Stimulated activated CD8-positive, alpha-beta memory T cell treated with anti-CD3 and anti-CD28 coated beads, Interleukin-12 subunit alpha, Interleukin-12 subunit beta, amount 100 ng/mL, for 24 hours (primary cell): ENCODE measurements around the gene LRRFIP2.

Experiments used
- DNase-seq: peaks from one replicate; pipeline ENCODE4 v3.0.0-alpha.2; 2020; ENCODE audit errors: extremely low read depth

LRRFIP2 gene

DNA sequence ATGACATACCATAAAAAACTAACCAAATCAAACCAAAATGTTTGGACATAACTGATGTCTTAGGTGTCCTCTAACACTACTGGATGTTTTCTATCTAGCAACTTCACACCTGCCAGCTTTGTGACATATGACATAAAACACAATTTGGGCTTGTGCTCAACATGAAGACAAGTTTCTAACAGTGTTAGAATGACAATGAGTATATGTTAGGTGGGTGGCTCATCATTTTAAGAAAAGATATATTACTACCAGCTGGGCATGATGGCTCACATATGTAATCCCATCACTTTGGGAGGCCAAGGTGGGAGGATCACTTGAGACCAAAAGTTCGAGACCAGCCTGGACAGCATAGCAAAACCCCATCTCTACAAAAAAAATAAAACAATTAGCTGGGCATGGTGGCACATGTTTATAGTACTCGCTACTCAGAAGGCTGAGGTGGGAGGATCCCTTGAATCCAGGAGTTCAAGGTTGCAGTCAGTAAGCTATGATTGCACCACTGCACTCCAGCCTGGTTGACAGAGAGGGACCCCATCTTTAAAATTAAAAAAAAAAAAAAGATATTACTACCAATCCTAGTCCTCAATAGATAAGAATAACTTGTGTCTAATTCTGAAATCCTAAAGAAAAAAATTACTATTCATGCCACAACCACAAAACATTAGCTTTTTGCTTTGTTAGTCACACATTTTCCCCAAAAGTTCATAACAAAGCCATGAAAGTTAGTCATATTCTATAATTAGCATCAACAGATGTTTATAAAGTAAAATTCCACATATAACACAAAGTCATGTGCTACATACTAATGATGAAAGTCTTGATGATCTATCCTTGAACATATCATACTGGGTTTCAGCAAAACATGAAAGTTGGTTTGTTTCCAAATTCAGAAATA is 59.9 kb downstream of the LRRFIP2 start:
- no peak for DNase-seq

DNA sequence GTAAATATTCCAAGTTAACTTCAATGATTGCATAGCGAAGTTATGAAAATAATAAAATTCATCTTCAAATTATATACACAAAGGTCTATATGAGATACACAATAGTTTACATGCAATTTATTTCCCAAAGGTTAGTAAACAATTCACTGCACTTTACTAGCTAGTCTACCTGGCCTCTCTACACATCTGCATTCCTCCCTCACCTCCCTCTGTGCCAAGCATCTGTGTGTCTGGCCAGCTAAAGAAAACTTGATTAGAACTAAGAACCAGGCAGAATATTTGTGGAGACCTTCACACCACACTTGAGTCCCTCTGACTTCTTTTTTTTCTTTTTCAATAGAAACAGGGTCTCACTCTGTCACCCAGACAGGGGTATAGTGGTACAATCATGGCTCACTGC is 61.4 kb downstream of the LRRFIP2 start:
- DNase-seq: no peak

DNA sequence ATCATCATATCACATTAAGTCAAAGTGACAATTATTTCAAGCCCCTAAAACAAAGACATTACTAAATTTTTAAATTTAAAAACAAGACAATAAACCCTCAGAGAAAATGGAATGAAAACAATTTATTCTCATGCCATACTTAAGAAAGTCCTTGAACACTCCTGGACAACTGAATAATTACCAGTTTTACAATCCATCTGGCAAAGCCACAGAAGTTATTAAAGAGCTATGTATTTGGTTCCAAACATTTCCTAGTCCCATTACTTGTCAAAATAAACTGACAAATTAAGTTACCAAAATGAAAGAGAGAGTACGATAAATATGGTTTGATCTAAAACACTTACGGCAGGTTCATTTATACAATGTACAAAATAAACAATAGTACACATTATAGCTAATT is 63.2 kb downstream of the LRRFIP2 start:
- DNase-seq: no peak

DNA sequence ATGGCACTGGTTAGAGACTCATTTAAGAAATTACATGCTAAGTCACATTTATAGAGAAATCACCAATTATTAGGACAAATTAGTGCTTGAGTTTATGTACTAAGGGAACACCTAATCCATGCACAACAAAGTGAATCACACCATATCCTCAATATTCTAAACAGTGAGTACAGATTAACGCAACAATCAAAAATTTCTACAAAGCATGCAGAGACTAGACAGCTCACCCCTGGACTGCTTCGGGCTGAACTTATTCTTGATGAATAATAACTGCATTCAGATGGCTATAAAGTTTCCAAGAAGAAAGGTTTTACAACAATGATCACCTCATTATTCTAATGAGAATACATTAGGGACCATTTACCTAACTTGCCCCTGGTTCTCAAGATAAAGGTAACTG is 66.5 kb downstream of the LRRFIP2 start:
- DNase-seq: no peak

DNA sequence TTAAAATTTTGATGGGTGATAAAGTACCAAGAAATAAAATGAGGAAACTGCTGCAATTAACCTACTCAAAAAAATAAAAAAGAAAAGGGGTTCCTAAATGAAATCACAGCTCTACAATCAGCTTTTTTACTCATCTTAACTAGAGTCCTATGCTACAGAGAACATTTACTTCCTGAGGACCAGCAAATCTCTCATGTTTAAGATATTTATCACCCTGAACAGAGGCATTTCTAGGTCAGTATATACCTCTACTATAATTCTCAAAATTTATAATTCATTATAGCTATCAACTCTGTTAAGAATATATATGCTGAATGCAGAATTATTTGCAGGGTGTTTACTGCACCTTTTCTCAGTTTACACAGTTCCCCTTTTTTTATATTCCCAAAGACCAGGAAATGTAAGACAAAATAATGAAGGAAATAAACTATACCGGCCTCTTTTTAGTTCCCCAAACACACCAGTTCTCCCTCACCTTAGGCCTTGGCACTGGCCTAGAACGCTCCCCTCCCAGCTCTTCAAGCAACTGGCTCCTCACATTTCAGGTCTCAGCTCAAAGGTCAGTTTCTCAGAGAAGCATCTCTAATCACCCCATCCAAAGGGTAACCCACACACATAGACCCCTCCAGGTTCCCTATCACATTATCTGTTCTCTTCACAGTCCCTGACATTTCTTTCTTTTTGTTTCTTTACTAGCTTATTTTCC is 71.1 kb downstream of the LRRFIP2 start:
- DNase-seq: no peak

DNA sequence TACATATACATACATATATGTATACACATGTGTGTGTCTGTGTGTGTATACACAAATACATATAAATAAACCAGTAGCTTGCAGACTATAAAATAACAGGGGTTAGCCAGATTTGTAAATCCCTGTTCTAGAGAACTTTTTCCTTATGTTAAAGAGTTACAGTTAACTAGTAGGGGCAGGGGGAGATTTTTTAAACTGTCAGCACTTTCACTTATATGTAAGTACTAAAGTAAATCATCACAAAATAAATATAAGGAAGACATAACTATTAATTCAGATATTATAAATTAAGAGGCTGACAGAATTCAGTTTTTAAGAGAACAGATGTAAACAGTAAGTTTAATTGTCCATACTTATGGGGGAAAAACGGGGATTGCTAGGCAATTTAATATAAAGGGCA is 74.0 kb downstream of the LRRFIP2 start:
- no peak for DNase-seq

DNA sequence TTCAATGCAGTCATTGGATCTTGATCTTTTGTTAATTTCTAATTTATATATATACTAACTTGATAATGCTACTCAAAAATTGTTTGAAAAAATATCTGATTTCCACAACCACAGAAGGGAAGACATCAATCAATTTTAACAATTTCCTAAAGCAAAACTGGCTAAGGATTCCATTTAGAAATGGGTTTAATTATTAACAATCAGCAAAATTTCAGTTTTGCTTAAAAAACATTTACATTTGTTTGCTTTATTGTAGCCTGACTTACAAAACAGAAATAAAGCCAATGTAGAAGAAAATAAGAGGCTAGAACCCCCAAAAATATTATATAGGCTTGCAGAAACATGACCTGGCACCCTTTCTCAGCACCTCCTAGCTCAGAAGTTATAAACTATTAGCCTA is 74.9 kb downstream of the LRRFIP2 start:
- DNase-seq: no peak

DNA sequence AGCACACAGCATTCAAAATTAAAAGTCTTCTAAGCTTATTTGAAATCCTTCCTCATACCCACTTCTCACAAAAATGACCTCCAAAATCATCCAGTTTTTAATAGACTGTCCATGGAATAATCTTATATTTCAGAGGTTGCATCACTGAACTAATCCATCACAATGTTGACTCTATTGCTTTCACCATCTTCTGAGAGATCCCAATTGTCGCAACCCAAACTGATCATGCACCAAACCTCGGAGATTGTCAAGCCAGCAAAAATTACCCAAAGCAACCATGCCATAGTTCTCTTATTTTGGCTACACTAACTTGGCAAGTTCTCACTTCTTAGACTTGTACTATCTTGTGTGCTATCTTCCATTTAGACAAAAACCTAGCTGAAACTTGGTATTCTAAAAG is 75.5 kb downstream of the LRRFIP2 start:
- no peak for DNase-seq

DNA sequence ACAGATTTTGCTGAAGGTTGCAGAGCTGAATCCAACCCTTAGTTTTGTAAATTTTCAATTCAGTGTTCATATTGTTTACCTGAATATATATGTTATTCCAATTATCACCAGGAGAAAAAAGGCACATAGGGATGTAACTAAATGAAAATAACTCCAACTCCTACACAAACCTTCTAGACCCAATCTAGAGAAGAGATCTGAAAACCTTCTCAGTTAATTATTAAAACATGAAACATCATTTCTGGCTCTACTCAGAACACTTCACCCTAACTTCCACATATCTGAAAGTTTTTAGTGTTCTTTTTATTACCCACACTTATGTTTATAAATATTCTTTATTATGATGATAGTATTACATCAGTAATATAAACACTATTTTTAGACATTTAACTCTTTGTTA is 76.6 kb downstream of the LRRFIP2 start:
- DNase-seq: no peak

DNA sequence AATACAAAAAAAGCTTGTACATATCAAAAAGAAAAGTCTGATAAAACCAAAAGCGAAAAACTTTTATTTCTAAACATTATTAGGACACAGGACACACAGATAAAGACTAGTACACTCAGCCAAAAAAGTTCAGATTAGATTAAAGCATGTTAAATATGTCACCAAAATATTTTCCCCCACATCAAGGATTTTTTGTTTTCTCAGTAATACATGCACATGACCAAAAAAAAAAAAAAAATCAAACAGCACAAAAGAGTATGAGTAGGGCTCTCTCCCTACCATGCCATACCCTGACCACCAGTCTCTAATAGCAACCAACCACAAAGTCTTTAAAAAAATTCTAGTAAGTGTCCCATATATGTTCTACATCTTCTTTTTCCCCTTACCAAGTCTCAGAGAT is 77.4 kb downstream of the LRRFIP2 start:
- no peak for DNase-seq

DNA sequence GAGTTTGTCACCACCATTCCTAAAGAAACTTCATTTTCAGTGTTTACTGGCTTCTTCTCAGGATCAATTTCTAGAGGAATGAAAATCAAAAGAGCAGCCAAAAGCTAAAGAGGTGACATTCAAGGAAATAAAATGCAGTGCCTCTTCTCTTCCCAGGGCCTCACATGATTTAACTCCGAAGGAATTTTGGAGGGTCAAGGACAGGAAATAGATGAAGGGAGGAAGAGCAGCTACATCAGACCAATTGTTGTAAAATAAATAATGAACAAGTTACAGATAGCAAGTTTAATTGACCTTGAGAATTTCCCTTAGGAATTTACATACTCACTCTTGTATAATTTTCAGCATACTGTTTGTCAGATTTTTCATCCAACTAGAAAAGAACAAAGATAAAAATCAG is 78.1 kb downstream of the LRRFIP2 start:
- DNase-seq: no peak

DNA sequence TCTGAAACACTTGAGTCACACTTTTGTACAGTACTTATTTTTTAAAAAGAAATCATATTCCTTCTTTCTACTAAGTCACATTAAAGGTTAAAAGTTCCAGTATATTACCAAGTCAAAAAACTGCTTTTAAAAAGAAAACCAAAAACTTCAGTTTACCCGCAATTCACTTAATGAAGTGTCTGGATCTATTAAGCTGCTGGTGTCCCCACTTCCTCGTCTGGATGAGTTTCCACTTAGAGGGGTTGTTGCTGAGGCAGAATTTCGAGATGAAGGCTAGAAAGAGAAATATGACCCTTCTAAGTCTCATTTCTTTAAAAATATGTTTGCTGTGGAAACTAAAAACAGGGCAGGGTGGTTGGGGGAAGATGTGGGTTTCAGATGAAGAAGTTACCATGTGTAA is 79.7 kb downstream of the LRRFIP2 start:
- no peak for DNase-seq

DNA sequence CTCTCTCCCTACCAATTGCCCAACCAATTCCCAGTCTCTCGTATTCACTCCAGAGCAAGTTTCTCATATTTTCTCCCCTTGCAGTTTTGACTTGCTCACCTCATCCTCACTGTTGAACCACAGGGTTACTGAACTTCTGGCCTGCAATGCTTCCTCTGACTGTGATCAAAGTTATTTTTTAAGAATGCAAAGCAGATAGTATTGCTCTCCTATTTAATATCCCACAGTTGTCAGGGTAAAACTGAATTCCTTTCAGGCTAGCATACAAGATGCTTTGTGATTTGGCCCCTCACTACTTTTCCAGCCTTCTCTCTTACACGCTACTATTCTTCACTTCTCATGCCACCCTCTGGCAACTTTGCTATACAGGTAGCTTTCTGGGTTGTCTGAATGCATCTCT is 80.9 kb downstream of the LRRFIP2 start:
- no peak for DNase-seq

DNA sequence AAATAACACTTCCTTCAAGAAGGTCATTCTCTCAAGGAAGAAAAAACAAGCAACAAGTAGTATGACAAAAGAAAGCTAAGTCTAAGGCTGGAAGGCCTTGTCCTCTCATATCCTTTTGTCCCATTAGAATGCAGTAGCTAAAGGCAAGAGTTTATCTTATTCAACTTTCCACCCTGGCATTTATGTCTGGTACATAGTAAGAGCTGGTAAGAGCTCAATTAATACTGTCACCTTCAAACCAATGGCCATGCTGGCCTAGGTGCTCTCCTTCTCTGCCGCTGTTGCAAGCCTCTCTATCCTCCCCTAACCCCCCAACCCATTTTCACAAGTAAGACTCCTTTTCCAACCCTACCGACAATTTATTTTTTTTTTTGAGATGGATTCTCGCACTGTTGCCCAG is 81.9 kb downstream of the LRRFIP2 start:
- DNase-seq: no peak

DNA sequence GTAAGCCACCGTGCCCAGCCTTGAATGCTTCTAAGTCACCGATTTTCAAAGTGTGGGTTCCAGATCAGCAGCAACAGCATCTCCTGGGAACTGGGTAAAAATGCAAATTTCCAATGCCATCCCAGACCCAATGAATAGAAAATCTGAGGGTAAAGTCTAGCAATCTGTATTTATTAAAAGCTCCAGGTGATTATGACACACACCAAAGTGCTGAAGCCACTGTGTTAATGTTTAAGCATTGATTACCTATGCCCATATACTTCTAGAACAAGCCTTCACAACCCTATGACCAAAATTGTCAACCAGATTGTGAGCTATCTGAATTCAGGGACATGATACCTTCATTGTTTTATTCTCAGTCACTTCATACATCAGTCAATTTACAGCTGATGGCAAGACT is 86.5 kb downstream of the LRRFIP2 start:
- no peak for DNase-seq

DNA sequence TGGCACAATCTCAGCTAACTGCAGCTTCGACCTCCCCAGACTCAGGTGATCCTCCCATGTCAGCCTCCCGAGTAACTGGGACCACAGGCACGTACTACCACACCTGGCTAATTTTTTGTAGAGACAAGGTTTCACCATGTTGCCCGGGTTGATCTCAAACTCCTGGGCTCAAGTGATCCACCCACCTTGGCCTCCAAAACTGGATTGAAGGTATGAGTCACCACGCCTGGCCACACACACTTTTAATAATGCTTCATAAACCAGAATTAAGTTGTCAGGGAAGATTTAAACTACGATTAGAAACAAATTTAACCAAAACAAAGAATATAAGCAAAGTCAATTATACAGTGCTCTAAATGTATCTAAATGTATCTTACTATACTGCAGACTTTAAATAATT is 87.5 kb downstream of the LRRFIP2 start:
- DNase-seq: no peak

DNA sequence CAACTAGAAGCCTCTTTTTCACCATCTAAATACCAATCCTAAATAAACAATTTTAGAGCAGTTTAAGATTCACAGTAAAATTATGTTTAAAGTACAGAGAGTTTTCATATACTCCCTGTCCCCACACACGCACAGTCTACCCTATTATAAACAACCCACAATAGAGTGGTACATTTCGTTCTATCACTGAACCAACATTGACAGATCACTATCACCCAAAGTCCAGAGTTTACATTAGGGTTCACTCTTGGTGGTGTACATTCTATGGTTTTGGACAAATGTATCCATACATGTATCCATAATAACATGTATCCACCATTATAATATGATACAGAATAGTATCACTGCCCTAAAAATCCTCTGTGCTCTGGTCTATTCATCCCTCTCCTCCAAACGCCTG is 92.1 kb downstream of the LRRFIP2 start:
- DNase-seq: no peak

DNA sequence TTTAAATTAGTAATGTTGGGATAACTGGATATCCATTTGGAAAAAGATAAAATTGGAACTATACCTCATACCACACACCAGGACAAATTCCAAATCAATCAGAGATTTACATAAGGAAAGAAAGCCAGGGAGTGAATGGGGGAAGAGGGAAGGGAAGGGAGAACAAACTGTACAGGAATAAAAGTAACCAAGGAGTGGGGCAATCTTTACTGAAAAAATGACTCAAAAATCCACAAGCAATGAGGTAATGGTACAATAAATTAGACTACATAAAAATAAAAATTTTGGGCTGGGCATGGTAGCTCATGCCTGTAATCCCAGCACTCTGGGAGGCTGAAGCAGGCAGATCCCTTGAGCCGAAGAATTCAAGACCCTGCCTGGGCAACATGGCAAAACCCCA is 98.4 kb downstream of the LRRFIP2 start:
- no peak for DNase-seq

DNA sequence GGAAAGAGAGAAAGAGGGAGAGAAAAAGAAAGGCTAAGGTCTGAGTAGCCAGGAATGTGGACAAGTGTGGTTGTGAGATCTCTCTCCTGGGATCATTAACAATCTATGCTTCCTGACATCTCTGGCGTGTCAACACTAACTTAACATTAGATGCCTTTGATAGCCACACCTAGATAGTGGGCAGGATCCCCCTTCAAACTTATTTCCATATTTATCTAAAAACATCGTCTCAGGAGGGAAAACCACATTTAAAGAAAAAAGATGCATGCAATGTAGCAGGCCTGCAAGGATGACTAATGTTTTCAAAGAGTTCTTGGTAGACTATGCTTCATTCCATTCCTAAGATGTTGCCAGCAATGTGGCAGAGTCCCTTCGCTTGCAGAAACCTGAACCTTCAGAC is 100.2 kb downstream of the LRRFIP2 start:
- no peak for DNase-seq

DNA sequence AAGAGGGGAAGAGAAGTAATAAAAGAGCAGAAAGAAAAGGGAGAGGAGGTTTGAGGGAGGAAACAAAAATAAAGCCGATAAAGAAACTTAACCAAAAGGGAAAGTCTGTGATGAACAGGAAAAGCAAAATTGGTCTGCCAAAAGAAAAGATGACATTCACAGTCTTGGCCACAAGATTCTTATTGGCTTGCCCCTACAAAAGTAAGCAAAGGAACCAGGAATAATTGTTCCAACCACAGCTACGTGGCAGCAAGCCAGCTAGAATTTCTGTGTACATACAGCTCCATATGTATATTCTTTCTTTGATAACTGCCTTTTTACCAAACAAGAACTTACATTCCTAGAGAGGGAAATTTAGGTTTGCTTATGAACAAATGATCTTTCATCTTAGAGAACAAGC is 101.5 kb downstream of the LRRFIP2 start:
- no peak for DNase-seq

DNA sequence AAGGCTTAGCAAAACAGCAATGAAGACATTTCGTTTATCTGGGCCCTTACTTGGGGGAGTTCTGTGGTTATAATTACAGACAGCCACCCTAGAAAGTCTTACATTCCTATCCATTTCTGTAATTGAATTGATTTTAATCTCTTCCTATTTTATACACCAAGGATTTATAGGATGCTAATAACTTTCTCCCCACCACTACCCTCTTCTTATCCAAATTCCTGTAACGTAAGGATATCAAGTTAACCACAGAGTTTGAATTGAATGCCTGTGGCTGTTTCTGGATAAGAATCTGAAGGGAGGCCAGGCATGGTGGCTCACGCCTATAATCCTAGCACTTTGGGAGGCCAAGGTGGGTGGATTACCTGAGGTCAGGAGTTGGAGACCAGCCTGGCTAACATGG is 102.5 kb downstream of the LRRFIP2 start:
- no peak for DNase-seq

DNA sequence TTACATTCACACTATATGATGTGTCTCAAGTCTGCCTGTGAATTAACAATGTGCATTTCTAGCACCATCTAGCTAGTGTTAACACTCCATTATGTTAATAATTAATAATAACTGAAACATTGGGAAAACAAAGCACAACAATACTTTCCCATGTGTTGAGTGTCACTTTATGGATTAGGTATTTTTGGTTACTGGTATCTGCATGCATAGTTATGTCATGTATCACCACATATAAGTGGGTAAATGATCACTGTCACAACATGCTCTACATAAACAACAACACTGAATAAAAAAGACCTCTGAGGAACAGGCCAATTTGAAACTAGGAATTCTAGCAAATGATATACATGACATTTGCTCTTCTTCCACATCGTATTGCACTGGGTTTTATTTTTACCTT is 106.4 kb downstream of the LRRFIP2 start:
- DNase-seq: no peak

DNA sequence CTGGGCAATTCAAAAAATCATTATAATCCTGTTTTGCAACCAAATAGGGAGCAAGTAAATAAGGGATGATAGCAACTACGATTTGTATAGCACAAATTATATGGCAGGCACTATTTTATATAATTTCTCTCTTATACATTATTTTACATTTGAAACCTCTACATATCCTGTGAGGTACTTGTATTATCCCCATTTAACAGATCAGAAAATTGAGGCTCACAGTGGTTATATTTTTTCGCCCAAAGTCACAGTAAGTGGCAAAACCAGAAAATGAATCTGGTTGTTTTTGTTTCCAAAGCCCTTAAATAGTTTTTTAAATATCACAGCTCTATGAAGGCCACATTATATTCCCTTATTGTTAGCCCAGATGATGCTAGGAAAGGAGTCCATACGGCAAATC is 106.8 kb downstream of the LRRFIP2 start:
- DNase-seq: no peak

DNA sequence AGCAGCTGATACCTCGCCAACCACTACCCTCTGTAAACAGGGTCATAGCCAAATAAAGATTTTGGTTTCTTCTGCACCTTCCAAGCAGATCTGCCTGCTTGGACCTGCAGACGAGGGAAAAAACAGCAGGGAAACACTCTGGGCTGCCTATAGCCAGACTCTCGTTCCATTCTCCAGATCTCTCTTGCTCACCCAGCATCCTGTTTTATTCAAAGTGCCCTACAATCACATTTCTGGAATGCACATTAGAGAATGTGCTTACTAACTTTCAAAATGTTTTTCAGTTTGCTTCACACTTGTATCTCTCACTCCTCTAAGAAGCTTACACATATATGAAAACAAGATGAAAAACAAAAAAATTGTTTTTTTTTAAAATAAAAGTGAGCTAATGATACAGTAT is 109.6 kb downstream of the LRRFIP2 start:
- no peak for DNase-seq
